ENCODE measurements around the gene TRIM9.
"Not testable (repeated sequence)": the region's sequence is repeated elsewhere in the genome, so short reads cannot be mapped to it uniquely, and the experiment has no call there.

The TRIM9 gene

DNA sequence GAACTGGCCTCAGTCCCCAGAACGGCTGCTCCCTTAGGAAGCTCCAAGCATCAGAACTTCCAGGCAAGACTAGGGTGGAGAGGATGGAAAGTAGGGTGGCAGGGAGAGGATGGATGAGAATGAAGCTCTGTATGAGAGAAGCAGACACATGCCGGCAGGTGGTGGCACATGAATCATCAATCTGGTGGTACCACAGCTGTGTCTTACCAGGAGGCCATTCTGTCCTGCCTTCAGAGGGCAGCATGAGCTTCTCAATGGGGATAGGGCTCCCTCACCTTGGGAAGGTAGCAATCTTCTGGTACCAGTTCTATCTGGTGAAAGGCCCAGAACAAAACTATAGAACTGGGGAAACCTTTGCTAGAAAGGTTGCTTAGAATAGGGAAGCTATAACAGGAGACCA, 95.2 kb downstream of the TRIM9 start:
- no peak for DNase-seq

DNA sequence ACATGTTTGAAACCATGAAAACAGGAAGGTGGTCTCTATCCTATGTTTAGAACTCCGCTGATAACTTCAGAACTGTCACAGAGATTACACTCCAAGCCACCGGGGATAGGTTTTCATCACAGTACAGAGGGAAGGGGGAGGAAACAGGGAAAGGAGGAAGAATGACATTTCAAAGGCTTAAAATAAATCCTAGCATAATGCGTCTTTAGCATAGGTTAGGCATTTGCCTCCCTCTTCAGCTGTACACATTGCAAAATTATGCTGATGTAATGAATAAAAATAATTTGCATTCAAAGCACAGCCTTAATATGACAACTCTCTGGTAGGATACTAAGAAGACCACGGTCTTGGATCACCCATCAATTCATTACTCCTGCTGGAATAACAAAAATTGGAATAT, 96.3 kb downstream of the TRIM9 start:
- DNase-seq: no peak

GRCh38 chr14:50997712-50998111, 97.2 kb downstream of the TRIM9 start:
- DNase-seq: no peak

- DNase-seq: not testable (repeated sequence)
These were observed 100.7 kb downstream of the TRIM9 start for GRCh38 chr14:50994158-50994557.

- no peak for DNase-seq
These were observed 109.0 kb downstream of the TRIM9 start for GRCh38 chr14:50985859-50986331.

GRCh38 chr14:50985124-50985858, 109.6 kb downstream of the TRIM9 start:
- no peak for DNase-seq

GRCh38 chr14:50984036-50984710, 110.7 kb downstream of the TRIM9 start:
- no peak for DNase-seq

- DNase-seq: no peak
These were observed 114.7 kb downstream of the TRIM9 start for GRCh38 chr14:50979941-50980850.

- DNase-seq: no peak
These were observed 116.0 kb downstream of the TRIM9 start for GRCh38 chr14:50978888-50979287.

DNA sequence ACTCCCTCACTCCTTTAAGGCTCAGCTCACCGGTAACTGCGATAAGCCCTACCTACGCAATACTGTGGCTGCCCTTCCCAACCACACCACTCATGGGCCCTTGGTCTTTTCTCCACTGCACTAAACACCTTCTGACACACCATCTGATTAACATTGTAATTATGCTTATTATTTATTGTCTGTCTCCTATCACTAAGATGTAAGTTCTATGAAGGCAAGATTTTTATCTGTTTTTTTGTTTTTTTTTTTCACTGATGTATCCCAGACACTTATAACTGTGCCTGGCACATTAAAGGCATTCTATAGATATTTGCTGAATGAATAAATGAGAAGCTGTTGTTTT, 116.4 kb downstream of the TRIM9 start:
- no peak for DNase-seq

DNA sequence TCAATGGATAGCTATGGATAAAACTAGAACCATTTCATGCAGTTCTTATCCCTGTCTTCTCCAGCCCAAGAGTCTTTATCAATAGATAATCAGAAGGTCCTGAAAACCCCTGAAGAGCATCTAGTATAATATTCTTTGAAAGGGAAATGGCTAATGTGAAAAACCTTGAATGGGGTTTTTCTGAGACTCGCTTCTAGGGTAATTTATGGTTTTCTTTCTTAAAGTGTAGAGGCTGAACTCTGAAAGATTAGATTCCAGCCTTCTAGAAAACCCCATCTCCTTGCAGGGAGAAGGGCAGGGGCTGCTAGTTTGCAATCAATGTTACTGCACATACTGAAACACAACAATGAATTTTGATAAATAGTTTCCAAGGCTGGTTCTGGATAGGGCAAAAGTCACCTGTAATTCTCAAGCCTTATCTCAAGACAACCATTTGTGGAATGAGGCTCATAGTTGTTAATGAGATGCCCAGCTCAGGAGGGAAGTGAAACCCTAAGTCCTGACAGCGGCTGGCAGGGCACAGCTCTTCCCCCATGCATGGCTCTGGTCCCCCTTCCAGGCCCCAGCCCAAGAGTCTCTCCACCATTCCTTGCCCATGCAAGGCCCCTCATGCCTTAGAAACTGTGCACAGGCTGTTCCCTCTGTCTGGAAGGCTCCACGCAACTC, 116.9 kb downstream of the TRIM9 start:
- no peak for DNase-seq

GRCh38 chr14:50974118-50974517, 120.8 kb downstream of the TRIM9 start:
- no peak for DNase-seq

GRCh38 chr14:50972734-50973133, 122.2 kb downstream of the TRIM9 start:
- no peak for DNase-seq

GRCh38 chr14:50970886-50971781, 123.8 kb downstream of the TRIM9 start:
- DNase-seq: no peak

- no peak for DNase-seq
These were observed 127.1 kb downstream of the TRIM9 start for GRCh38 chr14:50967790-50968189.

DNA sequence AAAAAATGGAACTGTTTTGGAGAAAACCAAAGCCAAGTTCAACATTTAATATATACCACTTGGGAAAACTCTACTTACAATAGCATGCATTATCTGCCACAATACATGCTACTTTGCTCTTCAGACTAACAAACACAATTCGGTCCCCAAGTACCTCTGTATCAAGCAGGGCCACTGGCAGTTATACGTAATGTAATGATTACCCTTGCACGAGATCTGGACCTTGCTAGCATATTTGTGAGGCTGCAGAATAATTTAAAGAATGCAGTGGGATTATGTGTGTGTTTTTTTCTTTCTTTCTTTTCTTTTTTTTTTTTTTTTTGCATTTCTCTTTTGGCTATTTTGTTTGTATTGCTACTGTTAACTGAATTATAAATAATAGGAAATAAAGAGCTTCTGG, 127.8 kb downstream of the TRIM9 start:
- no peak for DNase-seq

GRCh38 chr14:50964683-50965390, 130.1 kb downstream of the TRIM9 start:
- DNase-seq: no peak

- DNase-seq: no peak
These were observed 131.0 kb downstream of the TRIM9 start for GRCh38 chr14:50963919-50964318.

- DNase-seq: no peak
These were observed 133.2 kb downstream of the TRIM9 start for GRCh38 chr14:50961605-50962221.

DNA sequence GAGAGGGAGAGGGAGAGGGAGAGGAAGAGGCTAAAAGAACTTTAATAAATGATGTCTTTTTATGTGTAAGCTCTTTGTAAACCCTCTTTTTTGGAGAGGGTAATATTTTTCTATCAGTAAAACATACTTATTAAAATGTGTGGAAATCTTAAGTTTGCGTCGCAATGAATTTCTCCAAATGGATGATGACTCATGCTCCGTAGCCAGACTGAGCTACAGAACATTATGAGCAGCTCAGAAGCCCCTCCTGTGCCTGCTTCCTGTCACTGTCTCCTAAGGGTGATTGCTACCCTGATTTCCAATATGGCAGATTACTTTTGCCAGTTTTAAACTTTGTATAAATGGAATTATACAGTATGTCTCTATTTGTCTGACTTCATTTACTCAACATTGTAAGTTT, 137.6 kb downstream of the TRIM9 start:
- DNase-seq: no peak

DNA sequence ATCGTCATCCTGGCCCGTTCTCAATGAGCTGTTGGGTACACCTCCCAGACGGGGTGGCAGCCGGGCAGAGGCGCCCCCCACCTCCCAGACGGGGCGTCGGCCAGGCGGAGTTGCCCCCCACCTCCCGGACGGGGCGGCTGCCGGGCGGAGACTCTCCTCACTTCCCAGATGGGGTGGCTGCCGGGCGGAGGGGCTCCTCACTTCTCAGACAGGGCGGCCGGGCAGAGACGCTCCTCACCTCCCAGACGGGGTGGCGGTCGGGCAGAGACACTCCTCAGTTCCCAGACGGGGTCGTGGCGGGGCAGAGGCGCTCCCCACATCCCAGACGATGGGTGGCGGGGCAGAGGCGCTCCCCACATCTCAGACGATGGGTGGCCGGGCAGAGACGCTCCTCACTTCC, 138.5 kb downstream of the TRIM9 start:
- DNase-seq: not testable (repeated sequence)

Data from right forelimb (tissue), 1 donor.